Prostate gland (tissue), 2 donors: ENCODE data around the gene SHROOM3.
"Not testable (repeated sequence)": the region's sequence is repeated elsewhere in the genome, so short reads cannot be mapped to it uniquely, and the experiment has no call there.

Source experiments
- CTCF ChIP-seq, 4 experiments: fragments of 200-600 bp in 2 of 4; fragments of 450-650 bp in 2 of 4; sonication (generic) in 2 of 4; IDR thresholded peaks; 1 replicate in 3 of 4; 2 replicates in 1 of 4; pipeline ENCODE4 v1.5.1; 2016 to 2019; ENCODE audit warnings: antibody characterized with exemption in 4 of 4, mild to moderate bottlenecking in 2 of 4, moderate library complexity in 2 of 4
- POLR2A ChIP-seq: fragments of 450-650 bp; IDR thresholded peaks from one replicate; pipeline ENCODE4 v1.6.1; 2016; ENCODE audit warnings: antibody characterized with exemption, mild to moderate bottlenecking

GRCh38 chr4:76722146-76722545, 287.1 kb downstream of the SHROOM3 start:
- TF ChIP-seq CTCF (IDR thresholded peaks at IDR 0.05); POLR2A: not testable (repeated sequence)
